GM19452 (cell line): Measurements from ENCODE around the gene PRPF6.

ENCODE experiments used
- ATAC-seq: cut with Tn5 transposase; IDR thresholded peaks from one replicate; pipeline ENCODE4 v1.9.1; 2021; ENCODE audit not compliant: unreplicated experiment

Gene PRPF6

GRCh38 chr20:64033981-64034493, 53.1 kb downstream of the PRPF6 start:
- ATAC-seq, result no peak

GRCh38 chr20:64035066-64035932, 54.4 kb downstream of the PRPF6 start:
- ATAC-seq, result no peak

- ATAC-seq, result no peak
Measured at GRCh38 chr20:64035933-64036345, 55.0 kb downstream of the PRPF6 start, which contains the start of gene C20orf204. TSS of gene C20orf204 (plus strand) at chr20:64036182. CDS start at chr20:64036324, 142 bp downstream.

- no peak for ATAC-seq
Measured at GRCh38 chr20:64036346-64037198, 55.6 kb downstream of the PRPF6 start.

GRCh38 chr20:64037199-64037497, 56.2 kb downstream of the PRPF6 start:
- no peak for ATAC-seq

GRCh38 chr20:64037498-64038213, 56.7 kb downstream of the PRPF6 start:
- ATAC-seq, result no peak

GRCh38 chr20:64038224-64038564, 57.3 kb downstream of the PRPF6 start:
- peak; percentile 42 for ATAC-seq

GRCh38 chr20:64038565-64039292, 57.8 kb downstream of the PRPF6 start:
- ATAC-seq, result peak; percentile 54

GRCh38 chr20:64039293-64040160, 58.6 kb downstream of the PRPF6 start:
- ATAC-seq, result no peak

GRCh38 chr20:64040231-64041039, 59.5 kb downstream of the PRPF6 start:
- no peak for ATAC-seq

GRCh38 chr20:64041040-64041780, 60.3 kb downstream of the PRPF6 start:
- no peak for ATAC-seq

- no peak for ATAC-seq
Measured at GRCh38 chr20:64041781-64042053, 60.8 kb downstream of the PRPF6 start.

GRCh38 chr20:64042054-64042781, 61.3 kb downstream of the PRPF6 start:
- ATAC-seq, result no peak

- no peak for ATAC-seq
Measured at GRCh38 chr20:64043768-64044167, 62.8 kb downstream of the PRPF6 start.

- ATAC-seq, result no peak
Measured at GRCh38 chr20:64044484-64045247, 63.7 kb downstream of the PRPF6 start.

GRCh38 chr20:64045346-64046011, 64.5 kb downstream of the PRPF6 start:
- ATAC-seq, result no peak

GRCh38 chr20:64047046-64047389, 66.1 kb downstream of the PRPF6 start:
- ATAC-seq, result no peak
